ENCODE results near the gene GTF2A1.

GRCh38 chr14:81170829-81171195 is 49.9 kb downstream of the GTF2A1 start:
- TF ChIP-seq CTCF (conservative IDR thresholded peaks at IDR 0.05; ENCODE audit: low read depth, low read length) (no peak; the same call in 1 of the 2 replicates), EZH2 (IDR thresholded peaks at IDR 0.05; ENCODE audit: low read length, unreplicated experiment) (no peak)
